Loucy (cell line): ENCODE measurements around the gene ACMSD.

Experiments used
- CTCF ChIP-seq: fragments of 200-600 bp; sonication (generic); conservative IDR thresholded peaks from 2 replicates; pipeline ENCODE4 v1.5.1; 2014; ENCODE audit warnings: mild to moderate bottlenecking, antibody characterized with exemption, low read length
- EZH2phosphoT487 ChIP-seq: fragments of 200-600 bp; IDR thresholded peaks from 2 replicates; pipeline ENCODE4 v1.6.1; 2018; ENCODE audit warnings: antibody characterized with exemption, mild to moderate bottlenecking, moderate library complexity, borderline replicate concordance

- TF ChIP-seq CTCF (no peak), EZH2phosphoT487 (no peak)
Observed at GRCh38 chr2:134918526-134919340, 80.3 kb downstream of the ACMSD start, which contains the start of gene CCNT2.
